ENCODE measurements around the gene SERINC5.

GRCh38 chr5:80175337-80175736, 80.5 kb downstream of the SERINC5 start:
- no peak for TF ChIP-seq FOSL2 (IDR thresholded peaks at IDR 0.05; ENCODE audit: borderline replicate concordance, low read depth)
- TF ChIP-seq JUND (IDR thresholded peaks at IDR 0.05), result no peak
- TF ChIP-seq POLR2AphosphoS5 (IDR thresholded peaks at IDR 0.05; ENCODE audit: low read depth, low read length), result no peak
- TF ChIP-seq CTCF (IDR thresholded peaks at IDR 0.05), result no peak
- TF ChIP-seq MAX (IDR thresholded peaks at IDR 0.05; ENCODE audit: low read depth), result no peak
- TF ChIP-seq GATA2 (CRISPR knock-in tag; IDR thresholded peaks at IDR 0.05), result no peak
- no peak for TF ChIP-seq REST (IDR thresholded peaks at IDR 0.05; ENCODE audit: low read depth, low read length)
- no peak for TF ChIP-seq USF2 (IDR thresholded peaks at IDR 0.05; ENCODE audit: borderline replicate concordance, low read depth, low read length)
- TF ChIP-seq TAF1 (IDR thresholded peaks at IDR 0.05; ENCODE audit: borderline replicate concordance, low read depth, low read length), result no peak
- TF ChIP-seq FOXM1 (IDR thresholded peaks at IDR 0.05; ENCODE audit: low read depth), result no peak
- TF ChIP-seq RAD21 (IDR thresholded peaks at IDR 0.05; ENCODE audit: low read length), result no peak
- TF ChIP-seq TCF12 (IDR thresholded peaks at IDR 0.05), result no peak
